GM21529 (cell line): ENCODE results near the gene IL6R.
A peak's percentile ranks its signal among the peaks of the same experiment; 100 is the strongest.
"Not testable (repeated sequence)": the region's sequence is repeated elsewhere in the genome, so short reads cannot be mapped to it uniquely, and the experiment has no call there.

Experiments used
- ATAC-seq: cut with Tn5 transposase; IDR thresholded peaks from one replicate; pipeline ENCODE4 v1.9.1; 2021; ENCODE audit not compliant: unreplicated experiment

The IL6R gene

GRCh38 chr1:154404984-154405746 is at the start of gene IL6R:
Gene IL6R, plus strand, starts transcription at chr1:154405343. Its CDS starts 287 bp downstream, at chr1:154405630.
- ATAC-seq, result peak; percentile 35

GRCh38 chr1:154358519-154358918 is 46.6 kb upstream of the IL6R start:
- no peak for ATAC-seq

DNA sequence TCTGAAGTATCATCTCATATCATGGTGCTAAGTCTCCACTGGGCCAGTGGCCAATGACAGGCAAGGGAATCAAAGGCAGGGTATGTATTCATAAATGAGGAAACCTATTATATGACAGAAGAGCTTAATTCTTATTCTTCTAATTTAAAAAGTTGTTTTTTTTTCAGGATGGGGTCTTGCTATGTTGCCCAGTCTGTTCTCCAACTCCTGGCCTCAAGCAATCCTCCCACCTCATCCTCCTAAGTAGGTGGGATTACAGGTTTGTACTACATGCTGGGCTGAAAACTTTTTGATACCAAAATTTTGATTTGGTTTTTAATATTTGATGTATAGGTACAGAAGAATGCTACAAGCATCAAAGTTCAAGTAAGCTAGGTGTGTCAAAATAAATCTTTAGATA is 44.9 kb upstream of the IL6R start:
- ATAC-seq, result no peak

DNA sequence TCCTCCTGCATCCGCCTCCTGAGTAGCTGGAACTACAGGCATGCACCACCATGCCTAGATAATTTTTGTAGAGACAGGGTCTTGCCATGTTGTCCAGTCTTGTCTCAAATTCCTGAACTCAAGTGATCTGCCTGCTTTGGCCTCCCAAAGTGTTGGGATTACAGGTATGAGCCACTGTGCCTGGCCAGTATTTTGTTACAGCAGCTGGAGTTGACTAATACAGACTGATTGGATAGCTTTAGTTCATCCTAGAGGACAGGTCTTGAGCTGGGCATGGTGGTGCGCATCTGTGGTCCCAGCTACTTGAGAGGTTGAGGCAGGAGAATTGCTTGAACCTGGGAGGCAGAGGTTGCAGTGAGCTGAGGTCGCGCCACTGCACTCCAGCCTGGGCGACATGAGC is 44.3 kb upstream of the IL6R start:
- not testable (repeated sequence) for ATAC-seq

GRCh38 chr1:154361357-154361756 is 43.8 kb upstream of the IL6R start:
- ATAC-seq, result no peak

GRCh38 chr1:154371436-154371835 is 33.7 kb upstream of the IL6R start:
- no peak for ATAC-seq

GRCh38 chr1:154373777-154374357 is 31.3 kb upstream of the IL6R start:
- ATAC-seq, result not testable (repeated sequence)

DNA sequence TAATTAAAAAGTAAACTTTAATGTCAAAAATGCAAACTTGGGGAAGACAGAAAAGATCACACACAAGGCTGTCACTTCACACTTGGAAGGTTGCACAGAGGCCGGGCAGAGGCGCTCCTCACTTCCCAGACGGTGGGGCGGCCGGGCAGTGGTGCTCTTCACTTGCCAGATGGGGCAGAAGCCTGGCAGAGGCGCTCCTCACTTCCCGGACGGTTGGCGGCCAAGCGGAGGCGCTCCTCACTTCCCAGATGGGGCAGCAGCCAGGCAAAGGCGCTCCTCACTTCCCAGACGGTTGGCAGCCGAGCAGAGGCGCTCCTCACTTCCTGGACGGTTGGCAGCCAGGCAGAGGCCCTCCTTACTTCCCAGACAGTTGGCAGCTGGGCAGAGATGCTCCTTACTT is 25.8 kb upstream of the IL6R start:
- ATAC-seq, result no peak

DNA sequence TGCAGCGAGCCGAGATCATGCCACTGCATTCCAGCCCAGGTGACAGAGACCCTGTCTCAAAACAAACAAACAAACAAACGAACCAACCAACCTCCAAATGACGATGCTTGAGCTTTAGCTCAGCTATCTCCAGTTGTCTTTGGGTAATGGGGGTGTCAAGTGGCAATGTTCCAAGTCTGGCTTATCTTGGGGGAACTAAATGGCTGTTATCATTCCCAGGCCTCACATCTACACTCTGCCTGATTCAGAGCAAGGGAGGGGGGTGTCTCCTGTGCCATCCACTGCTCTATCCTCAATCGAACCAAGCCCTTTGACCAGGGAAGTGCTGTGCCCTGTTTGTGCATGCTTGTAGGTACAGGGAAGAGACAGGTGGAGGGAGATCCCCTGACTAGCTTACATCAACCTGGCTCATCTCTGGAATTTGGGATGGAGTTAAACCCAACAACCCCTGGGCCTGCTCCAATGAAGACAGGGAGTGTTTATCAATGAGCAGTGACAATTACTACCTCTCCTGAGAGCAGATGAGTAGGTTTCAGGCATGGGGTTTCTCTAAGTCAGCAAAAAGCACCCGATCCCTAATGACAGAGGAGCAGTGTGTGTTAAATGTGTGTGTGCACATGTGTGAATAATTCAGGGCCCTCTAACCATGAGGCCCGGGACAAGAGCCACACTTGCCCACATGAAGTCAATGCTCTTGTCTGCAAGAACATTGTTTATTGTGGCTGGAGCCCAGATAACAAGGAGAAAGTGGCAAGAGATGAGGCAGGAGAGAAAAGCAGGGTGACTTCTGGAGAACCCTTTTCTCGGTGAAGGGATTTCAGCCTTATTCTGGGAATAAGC is 20.3 kb upstream of the IL6R start:
- ATAC-seq, result no peak

GRCh38 chr1:154386643-154387352 is 18.3 kb upstream of the IL6R start:
- ATAC-seq, result peak; percentile 69

- ATAC-seq, result no peak
These were observed 13.9 kb upstream of the IL6R start for GRCh38 chr1:154391086-154391770.

DNA sequence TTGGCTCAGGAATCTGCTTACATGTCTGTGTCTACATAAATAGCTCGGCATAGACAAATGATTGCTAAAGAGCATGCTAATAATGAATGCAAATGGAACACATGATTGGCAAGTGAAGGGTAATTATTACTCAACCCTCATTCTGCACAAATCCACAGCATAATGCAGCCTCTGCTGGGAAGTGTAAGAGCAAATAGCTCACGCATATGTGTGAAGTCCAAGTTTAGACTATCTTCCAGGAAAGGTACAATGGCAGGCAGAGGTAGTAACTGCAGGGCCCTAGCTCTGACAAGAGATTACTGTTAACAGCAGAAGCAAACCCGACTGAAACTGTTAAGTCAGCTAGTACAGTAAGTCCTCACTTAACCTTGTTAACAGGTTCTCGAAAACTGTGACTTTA is 7.0 kb upstream of the IL6R start:
- no peak for ATAC-seq

GRCh38 chr1:154398678-154399077 is 6.5 kb upstream of the IL6R start:
- ATAC-seq, result no peak

- ATAC-seq, result no peak
These were observed 4.8 kb upstream of the IL6R start for GRCh38 chr1:154400381-154400801.

DNA sequence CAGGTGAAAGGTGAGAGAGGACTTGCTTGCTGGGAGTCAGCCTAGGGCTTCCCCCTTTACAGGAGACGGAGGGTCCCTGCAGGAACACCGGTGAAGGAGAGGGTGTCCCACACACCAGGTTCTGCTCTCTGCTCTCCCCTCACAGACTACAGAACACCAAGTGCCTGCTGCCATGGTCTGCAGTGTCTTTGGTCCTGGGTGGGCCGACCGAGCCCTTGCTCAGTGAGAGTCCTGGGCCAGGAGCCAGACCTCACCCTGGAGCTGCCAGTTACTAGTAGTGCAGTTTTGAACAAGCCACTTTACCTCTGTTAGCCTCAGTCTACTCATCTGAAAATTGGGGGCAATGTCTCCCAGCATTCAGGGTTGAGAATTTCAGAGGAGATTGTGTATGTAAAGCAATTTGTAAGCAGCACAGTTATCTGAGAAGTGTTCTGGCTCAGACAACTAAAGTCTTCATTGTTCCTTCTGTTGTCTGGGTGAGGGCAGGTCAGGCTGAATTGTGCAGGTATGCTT is 2.7 kb upstream of the IL6R start:
- no peak for ATAC-seq

DNA sequence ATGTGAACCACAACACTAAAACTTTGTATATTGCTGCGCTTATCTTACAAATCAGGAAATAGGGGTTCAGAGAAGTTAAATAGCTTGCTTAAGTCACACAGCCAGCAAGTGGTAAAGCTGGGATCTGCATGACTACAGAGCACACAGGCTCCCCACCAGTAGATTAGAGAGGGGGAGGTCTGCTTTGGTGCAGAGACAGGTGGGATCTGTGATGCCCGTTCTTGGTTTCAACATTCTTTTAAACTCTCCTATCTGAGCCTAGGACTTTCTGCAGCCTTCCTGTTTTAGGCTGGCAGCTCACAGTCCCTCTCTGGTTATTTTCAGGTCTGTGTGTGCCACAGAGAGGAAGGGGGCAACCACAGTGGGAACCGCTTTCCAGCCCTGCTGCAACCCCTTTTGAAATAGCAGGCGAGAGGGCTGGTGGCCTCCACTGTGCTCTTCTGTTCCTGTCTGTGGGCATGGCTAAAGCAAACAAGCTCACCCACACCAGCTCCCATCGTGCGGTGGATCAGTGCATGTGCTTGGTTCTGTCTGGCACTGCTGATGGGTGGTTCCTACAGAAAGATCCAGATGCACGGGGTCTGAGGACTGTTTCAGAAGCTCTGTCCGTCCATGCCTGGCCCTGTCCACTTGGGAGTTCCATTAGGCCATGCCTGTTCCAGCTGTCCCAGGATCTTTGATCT is 1.7 kb upstream of the IL6R start:
- no peak for ATAC-seq

- no peak for ATAC-seq
These were observed 1.2 kb upstream of the IL6R start for GRCh38 chr1:154403983-154404382.

GRCh38 chr1:154404511-154404931 is 622 bp upstream of the IL6R start:
- ATAC-seq, result no peak

- peak; percentile 8 for ATAC-seq
These were observed 816 bp downstream of the IL6R start for GRCh38 chr1:154405747-154406571.
